Measurements from ENCODE around the gene TMEM134.

DNA sequence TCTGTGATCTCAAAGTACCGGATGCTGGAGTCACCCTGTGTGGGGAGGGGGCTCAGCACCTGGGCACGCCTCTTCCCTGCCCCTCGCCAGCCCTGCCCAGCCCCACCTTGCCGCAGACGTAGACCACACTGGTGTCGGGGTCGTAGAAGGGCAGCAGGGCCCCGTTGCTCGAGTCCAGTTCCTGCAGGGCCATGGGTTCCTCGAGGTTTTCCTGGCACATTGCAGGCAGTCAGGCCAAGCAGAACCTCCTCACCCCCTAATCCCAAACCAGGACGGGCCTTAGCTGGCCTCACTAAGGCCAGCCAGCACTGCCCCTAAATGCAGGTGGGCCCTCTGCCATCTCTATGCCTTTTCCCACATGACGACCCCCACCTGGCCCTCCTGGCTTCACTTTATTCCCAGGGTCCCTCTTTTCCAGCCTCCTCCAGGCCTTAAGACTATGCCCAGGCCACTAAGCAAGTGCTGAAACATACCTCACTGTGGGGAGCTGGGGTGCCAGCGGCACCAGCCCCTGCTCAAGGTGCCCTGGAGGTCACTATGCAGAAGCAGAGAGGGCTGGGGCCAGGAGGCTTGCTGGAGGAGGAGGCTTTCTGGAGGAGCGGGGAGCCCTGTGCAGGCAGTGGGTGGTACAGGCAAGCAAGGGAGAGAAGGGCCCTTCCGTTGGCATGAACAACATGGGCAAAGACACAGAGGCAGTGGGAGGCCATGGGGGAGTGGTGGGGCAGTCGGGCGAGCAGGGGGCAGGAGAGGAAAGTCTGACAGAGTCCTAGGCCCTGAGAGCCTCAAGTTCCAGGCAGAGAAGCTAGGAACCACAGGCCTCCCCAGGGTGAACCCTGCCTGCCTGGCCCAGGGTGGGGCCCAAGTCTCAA is 28.6 kb downstream of the TMEM134 start:
- no peak for TF ChIP-seq CTCF (IDR thresholded peaks at IDR 0.05)
- TF ChIP-seq POLR2A (IDR thresholded peaks at IDR 0.05): no peak
- TF ChIP-seq POLR2AphosphoS5 (IDR thresholded peaks at IDR 0.05): no peak
- TF ChIP-seq EP300 (IDR thresholded peaks at IDR 0.05): no peak

Measured in suprapubic skin (tissue), 4 donors.